Measurements from ENCODE around the gene SCGB1D2.

Gene SCGB1D2

GRCh38 chr11:62264004-62264403 is 22.0 kb downstream of the SCGB1D2 start:
- FAIRE-seq: no peak

DNA sequence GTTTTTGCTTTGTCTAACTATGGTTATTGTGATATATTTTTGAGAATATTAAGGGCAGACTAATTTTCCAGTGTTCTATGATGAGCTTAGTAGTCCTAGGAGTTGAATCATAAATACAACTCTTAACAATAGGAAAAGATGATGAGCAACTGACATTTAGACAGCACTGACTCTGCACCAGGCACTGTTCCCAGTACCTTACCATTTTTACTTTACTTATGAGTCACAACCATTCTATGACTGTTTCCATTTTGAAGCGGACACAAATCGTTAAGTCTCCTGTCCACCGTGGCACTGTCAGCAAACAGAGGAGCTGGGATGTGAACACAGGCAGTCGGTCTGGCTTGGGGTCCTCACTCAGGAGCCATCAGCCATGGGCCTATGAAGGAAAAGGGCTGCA is 24.5 kb downstream of the SCGB1D2 start:
- no peak for FAIRE-seq

GRCh38 chr11:62267050-62267449 is 25.0 kb downstream of the SCGB1D2 start:
- FAIRE-seq: no peak

DNA sequence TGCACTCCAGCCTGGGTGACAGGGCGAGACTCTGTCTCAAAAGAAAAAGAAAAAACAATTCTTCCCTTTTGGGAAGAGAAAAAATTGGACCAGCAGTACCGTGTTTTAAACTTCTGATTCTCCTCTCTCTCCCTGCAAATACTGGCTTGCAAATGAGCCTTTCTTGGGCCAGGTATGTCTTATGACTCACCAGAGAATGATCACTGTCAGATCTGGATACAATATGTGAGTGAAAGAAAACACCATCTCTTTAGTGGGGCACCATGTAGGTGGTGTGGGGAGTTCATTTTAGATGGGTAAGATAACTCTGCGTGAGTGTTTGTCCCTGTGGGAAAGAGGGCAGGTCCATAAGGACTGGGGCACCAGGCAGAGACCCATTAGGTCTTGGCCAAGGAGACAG is 25.5 kb downstream of the SCGB1D2 start:
- FAIRE-seq: no peak

- FAIRE-seq: no peak
Measured at GRCh38 chr11:62269654-62270278, 27.7 kb downstream of the SCGB1D2 start, which contains the start of gene SCGB2A2. TSS of gene SCGB2A2 (plus strand) at chr11:62270158. CDS start at chr11:62270217, 59 bp downstream.

- FAIRE-seq: no peak
Measured at GRCh38 chr11:62273284-62273683, 31.2 kb downstream of the SCGB1D2 start.

GRCh38 chr11:62273789-62274275 is 31.8 kb downstream of the SCGB1D2 start:
- FAIRE-seq: no peak

DNA sequence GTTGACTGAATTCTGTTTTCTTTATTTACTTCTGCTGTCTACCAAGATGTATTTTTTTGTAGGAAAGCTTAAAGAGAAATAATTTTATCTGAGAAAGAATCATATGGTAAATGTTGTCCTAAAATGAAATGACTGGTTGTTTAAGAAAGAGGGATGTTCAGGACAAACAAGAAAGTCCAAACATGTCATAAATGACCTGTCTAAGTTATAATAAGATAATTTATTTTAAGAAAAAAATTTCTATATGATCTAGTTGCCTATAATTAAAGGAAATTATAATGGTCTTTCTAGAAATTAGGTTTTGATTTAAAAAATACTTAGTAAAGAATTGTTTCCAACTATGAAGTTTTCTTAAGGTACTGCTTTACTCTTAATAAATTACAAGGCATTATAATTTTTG is 38.4 kb downstream of the SCGB1D2 start:
- peak; percentile 23 for FAIRE-seq

All from TTC549 (cell line).